HG03064 (cell line): ENCODE data around the gene PTPRK.

Source experiments
- ATAC-seq: cut with Tn5 transposase; IDR thresholded peaks from one replicate; pipeline ENCODE4 v1.9.1; 2021; ENCODE audit warnings: low read depth; ENCODE audit not compliant: unreplicated experiment

PTPRK gene

DNA sequence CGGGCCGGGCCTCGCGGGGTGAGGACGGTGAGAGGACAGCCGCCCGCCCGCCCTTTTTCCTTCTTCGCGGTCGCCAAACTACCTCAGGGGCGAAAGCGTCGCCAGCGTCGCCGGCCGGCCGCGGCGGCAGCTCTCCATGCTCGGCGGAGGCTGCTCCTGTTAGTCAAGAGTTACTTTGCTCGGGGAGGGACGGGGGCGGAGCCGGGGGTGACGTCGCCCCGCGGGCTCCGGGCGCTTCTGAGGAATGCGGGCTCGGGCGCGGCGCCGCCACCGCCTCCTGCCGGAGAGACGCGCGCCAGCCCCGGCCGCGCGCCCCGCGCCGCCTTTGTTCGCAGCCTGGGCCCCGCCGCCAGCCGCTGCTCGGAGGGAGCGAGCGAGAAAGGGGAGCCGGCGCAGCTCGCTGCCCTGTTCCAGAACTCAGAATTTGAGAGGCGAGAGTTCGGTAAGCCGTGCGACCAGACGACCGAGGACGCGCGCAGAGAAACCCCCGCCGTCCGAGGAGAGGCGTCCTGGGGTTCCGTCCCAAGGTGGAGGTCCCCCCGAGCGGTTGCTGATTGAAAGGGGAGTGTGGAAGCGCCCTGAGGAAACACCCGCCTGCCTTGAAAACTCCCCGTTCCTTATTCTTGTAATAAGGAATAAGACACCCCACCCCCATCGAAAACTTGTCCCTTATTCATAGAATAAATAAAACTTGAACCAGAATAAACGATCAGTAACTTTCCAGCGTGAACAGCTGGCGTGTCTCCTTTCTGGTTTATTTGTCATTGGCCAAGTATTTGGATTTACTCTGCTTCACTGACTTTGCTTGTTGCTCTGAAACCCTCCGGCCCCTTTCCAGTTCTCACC is at the start of gene PTPRK:
TSS of gene PTPRK (minus strand) at position 164 of the 846 bp plus-strand sequence. CDS start 241 bp downstream, outside the sequence.
- ATAC-seq: peak; percentile 91

DNA sequence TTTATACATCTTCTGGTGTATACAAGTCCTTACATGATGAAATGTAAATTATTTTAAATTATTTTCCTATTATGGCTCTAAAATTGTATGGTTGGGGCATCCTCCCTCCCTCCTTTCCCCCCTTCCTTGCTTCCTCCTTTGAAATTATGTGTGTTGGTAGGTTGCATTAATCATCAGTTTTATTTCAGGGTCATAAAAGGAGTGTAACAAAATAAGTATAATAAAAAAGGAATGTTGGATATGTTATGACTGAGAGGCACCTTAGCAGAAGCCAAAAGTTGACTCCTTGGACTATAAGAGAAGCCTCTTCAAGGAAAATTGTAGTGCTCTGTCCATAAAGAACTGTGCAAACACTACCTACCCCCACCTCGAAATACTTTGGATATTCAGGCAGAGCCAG is 46.6 kb upstream of the PTPRK start:
- no peak for ATAC-seq

DNA sequence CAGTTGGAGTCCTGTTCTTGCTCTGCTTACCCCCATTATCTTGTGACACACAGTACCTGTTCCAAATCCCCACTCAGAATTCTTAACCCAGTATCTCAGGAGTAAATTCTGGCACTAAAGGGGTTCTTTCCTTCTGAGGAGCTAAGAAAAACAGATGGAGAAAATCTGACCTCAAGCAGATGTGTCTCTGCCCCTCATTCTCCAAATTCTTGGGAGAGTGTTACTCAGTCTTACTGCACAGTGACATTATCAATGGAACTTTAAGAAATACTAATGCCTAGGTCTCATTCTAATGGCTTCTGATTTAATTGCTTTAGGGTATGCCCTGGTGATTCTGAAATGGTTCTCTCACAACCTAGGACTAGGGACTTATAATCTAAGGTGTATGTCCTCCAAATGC is 40.6 kb upstream of the PTPRK start:
- ATAC-seq: no peak

DNA sequence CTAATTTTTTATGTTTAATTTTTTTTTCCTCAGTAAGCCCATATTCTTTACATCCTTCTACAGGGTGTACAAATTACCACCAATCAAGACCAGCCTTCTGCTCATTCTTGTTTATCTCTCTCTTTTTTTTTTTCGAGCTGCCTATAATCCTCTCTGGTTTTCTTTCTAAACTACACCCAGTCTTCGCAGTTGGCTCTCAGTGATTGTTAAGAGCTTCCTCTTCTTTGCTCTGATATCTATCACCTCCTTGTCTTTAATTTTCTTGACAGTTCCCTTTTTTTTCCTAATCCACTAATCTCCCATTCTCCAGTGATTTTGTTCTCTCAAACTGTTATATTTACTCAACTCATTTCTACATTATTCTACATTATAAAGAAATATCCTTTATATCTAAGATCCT is 38.5 kb upstream of the PTPRK start:
- no peak for ATAC-seq

DNA sequence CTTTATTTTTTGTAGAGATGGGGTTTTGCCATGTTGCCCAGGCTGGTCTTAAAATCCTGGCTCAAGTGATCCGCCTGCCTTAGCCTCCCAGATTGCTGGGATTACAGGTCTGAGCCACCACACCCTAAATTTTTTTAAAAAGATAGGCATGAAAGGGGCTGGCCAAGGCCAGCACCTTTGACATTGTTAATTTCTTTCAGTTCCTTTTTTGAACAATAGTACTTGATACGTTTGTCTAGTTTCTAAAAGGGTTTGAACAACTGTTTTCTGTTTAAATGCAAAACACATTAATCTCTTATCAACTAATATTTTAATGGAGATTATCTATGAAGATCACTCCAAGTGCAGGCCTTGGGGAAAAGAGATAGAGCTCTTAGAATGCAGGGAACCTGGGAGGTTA is 37.6 kb upstream of the PTPRK start:
- ATAC-seq: no peak

DNA sequence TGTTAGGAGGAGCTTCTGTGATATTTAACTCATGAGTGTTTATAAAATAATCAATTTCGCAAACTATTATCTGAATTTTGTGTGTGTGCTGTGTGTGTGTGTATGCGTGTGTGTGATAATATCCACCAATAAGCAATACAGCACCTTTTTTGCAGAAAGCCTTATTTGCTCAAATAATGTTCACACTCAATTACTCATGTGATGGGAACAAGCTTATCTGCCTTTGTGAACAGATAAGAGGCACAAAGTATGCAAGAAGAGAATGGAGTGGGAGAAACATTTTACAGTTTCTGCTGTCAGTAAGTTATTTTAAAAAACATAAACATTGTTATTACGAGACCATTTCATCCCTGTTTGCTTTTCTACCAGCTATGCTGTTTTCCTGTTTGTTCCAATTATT is 36.7 kb upstream of the PTPRK start:
- no peak for ATAC-seq

DNA sequence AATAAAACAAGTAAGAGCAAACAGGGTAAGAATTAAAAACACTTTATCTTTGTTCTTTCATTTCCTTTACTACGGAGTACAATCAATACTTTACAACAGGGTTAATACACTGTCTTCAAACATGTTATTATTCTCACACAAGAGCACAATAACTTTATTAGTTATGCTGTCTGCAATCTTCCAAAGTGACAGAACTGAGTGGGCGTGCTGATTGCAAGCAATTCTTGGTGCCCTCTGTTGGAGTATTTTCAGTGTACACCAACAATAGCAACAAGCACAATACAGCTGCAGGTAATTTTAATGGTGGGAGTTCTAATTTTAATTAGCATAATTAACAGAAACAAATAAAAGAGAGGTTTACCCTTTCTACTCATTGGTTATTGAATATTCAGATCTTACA is 33.9 kb upstream of the PTPRK start:
- no peak for ATAC-seq

DNA sequence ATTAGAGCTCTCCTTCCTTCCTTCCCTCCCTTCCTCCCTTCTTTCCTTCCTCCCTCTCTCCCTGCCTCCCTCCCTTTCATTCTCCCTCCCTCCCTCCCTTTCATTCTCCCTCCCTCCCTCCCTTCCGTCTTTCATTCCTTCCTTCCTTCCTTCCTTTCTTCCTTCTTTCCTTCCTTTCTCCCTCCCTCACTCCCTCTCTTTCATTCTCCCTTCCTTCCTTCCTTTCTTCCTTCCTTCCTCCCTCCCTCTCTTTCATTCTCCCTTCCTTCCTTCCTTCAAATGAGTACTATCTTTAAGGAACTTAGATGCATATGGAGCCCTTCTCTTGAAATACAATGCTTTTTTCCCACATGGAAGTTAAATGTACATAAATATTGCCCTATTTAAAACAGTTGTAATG is 20.9 kb upstream of the PTPRK start:
- no peak for ATAC-seq

DNA sequence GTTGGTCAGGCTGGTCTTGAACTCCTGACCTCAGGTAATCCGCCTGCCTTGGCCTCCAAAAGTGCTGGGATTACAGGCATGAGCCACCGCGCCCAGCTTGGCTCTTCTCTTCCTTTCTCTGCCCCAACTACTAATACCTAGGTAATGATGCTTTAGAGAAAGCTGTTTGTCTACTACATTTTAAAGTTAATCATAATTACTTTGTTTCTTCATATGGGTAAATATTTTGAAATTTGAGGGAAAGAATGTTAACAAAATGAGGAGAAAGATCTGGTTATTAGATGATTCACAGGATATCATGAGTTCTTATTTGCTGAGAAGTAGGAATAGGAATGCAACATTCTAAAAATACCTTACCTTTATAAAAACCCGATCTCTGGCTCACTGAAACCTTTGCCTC is 18.4 kb upstream of the PTPRK start:
- ATAC-seq: no peak

DNA sequence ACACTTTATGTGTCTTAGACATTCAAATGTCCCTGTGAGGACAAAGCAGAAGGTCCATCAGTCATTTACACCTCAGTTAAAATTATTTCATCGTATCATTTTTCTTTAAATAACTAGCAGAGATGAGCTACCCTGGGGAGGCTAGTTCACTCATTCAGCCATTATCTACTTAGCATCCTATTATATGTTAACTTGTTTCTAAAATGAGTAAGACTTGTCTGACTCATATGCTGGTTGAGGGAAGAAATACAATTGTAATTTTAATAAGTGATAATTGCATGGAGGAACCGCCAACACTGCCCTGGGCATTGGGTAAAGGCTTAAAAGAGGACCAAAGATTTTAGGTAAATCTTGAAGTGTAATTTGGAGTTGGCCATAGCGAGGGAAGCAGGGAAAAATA is 12.4 kb upstream of the PTPRK start:
- no peak for ATAC-seq

DNA sequence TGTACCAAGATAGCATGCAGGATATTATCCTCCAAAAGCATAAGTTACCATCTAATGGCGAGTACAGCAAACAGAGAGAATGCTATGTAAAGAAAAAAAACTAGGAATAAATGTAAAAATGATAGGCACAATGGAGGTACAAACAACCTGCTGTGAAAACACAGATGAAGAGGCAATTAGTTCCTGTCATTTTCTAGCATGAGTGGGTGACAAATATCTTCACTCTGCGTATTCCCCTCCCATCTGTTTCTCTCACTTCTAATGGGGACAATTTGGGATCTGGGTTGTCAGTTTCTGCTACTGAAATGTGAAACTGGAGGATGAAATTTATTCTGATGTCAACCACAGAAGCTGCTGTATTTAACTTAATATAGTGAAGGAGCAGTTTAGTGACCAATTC is 11.7 kb upstream of the PTPRK start:
- no peak for ATAC-seq

DNA sequence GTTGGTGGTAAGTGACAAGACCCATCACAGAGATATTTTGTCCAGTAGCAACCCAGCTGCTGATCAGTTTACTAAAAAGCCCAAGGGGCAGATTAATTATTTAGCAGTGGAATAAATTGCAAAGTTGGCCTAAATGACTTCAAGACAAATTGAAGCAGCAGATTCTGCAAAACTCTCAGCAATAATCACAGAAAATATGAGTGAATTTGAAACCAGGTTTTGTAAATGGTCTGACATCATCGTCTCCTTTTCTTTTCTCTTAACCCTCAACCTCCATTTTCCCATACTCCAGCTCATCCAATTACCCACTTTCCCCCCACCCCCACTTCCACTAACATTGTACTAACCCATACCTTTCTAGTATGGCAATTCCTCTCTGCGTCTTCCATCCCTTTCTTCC is 11.3 kb upstream of the PTPRK start:
- no peak for ATAC-seq

DNA sequence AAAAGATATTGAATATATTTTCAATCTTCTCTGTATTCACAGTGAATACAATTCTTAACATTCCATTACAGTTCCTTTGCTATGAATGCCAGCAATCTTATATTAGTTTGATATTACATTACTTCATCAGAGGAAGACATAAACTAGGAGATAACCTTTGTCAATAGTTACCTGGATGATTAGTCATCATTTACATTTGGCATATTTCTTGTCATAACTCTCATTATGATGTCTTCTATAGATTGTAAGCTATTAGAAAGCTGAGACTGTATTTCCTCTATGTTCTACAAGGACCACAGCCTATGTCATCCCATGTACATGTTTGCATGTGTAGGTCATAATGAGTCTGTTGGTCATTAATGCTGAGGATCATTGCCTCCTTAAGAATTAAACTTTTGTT is 7.8 kb upstream of the PTPRK start:
- ATAC-seq: no peak

DNA sequence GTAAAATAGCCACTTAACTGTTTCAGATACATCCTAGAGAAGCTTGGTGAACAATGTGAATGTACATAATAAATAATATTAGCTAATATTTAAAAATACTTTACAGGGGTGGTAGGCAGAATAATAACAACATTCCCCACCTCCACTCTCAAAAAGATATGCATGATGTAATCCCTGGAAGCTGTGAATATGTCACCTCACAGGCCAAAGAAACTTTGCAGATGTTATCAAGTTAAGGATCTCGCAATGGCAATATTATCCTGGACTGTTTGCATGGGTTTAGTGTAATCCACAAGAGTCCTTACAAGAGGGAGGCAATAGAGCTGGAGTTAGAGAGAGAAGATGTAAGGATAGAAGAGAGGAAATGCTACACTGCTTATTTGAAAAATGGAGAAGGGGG is 7.0 kb upstream of the PTPRK start:
- no peak for ATAC-seq

DNA sequence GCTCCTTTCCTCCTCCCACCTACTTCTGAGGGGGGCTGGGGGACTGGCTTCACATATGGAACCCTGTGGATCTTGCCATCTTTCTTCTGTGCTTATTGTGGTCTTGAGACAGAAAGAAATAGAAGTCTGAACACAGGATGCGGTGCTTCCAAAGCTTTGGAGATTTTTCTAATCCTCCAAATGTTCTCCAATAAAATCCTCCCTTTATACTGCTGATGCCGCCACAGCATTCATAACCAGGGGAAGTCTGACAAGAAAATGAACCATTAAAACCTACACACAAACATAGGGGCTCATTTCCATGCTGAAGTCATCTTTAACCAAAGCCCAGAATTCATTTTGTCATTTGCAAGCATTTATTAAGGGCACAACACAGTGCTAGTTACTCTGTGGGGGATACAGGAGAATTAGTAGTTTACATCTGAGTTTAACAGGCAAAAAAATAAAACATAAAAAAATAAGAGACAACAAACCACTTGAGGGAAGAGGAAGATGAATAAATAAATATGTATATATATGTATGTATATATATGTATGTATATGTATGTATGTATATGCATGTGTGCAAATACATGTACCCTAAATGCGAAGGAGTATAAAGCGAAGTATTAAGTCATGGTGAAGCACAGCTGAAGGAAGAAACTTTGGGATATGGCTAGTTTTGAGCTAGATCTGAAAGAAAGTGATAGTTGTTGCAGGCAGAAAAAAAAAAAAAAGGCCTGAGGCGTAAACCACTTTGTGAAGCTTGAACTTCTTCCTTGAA is 5.9 kb upstream of the PTPRK start:
- ATAC-seq: no peak

DNA sequence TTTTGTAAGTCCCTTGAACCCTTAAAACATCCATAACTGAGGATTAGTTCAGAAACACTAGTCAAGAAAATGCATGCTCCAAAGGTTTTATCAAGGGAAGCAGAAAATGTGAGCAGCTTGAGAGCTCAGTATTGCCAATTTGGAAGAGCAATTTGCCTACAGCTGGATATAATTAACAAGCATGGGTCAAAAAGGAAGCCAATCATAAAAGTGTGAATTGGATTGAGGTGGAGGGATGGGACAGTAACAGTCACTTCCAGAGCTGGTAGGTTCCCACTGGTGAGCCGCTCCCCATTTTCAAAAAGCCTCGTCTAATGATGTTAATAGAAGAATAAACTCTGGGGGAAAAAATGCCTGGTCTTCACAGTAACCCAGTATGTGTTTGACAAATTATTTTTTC is 5.0 kb upstream of the PTPRK start:
- ATAC-seq: no peak

DNA sequence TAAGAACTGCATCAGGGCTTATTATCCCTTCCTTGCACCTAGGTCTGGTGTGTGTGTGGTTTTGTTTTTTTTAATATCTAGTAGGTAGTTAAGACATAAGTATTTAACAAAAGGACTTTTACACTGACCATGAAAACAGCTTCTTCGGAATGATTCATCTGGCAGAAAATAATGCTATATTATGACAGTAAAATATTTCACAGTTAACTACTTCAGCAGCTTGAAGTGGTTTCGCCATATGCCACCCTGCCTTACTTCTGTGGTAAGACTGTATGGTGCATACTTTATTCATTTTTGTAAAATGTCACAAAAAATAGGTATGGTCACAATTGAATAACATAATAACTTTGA is 858 bp upstream of the PTPRK start:
- ATAC-seq: no peak

DNA sequence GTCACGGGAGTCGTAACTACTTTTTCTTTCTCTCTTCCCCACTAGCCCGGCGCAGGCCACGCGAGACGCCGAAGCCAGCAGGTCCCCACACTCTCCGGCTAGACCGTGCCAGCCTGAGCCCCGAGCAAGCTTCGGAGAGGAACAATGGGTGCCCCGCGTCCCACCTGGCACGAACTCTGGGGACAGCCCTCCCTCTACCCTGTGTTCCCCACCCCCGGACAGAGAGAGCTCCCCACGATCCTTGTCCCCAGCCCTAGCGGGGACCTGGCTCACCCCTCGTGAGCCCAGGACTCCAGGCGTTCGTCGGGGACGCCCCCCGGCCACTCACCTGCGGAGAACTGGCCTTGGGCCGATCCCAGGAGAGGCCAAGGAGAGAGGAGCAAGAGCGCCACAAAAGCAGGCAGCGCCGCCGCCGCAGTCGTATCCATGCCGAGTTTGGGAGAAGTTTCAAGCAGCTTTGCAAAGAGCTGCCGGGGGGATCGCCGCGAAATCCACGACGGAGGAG is 416 bp downstream of the PTPRK start:
- ATAC-seq: peak; percentile 17

DNA sequence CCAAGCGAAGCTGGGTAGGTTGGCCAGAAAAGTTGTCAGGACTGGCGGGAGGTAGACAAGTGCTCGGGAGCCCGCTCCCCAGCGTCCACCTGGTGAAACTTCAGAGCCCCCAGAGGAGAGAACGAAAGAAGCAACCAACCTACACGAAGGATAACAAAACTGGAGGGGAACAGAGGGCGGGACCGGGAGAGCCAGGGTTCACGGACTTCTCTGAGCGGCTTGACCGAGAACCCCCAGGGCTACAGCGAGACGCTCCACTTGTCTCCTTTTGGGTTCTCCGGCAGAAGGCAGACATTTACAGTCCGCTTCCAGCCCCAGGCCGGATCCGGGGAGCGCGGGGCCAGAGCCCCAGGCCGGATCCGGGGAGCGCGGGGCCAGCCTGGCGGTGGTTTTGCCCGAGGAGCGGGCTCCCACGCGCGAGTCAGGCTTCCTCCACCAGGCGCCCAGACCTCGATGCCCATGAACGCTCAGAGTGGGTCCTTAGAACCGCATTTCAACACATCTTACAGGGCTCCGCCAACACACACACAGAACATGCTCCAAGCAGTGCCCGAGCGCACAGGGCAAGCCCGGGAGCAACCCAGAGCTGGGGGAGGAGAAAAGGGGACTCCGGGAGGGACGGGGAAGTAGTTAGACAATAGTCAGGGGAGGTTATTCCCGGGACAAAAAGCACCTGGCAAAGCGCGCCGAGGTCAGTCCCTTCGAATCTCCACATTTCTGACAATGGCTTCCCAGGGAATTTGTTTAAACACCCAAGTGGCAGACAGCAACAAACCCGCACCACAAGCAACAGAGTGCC is 1.1 kb downstream of the PTPRK start:
- ATAC-seq: no peak

DNA sequence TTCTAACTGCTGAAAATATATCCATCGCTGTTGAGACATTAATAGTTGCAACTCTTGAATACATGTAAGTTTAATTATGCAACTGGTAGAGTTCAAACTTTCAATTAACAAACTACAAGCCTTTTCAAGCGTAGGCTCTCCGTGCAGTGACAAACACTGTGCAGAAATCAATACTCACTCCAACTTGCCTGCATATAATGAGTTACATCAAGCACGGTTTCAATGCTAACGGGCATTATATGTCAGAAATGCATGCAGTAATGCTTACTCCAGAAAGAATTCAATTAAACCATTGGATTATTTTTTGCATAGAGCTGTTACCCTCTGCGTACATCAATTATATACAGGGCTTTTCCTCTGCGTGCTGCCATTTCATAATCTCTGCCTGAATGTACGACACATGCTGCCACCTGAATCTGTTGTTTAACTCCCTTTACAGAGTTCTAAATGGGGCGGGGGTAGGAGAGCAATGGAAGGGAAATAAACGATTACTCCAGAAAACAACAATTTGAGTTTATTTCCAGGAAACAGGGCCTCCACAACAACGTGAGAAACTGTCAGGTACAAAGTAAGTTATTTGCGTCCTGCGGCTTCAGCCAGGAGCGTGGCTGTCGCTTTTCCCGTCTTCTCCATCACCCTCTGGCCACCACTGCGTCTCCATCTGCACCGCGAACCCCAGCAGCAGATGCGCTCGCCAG is 1.8 kb downstream of the PTPRK start:
- no peak for ATAC-seq

DNA sequence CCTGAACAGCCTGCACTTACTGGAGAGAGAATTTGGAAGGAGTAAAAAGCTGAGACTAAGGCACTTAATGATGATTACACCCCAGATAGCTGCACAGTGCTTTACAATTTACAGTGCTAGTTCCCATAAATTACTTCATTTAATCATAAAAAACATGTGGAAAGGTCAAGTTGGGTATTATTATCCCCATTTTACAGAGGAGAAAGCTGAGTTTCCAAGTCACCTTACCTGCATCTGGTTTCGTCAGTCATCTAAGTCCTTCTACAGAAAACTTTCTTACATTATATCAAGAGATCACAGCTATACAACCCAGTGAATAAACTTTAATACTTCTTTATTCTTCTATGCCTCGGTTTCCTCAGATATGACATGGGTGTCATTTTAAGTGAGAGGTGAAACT is 3.3 kb downstream of the PTPRK start:
- no peak for ATAC-seq
